Vagina (tissue), 2 donors: ENCODE measurements around the gene TP53I11. TPM values are rescaled to one million over a fixed set of nuclear protein-coding genes. Genes with fewer than 3 reads are reported as not detected.

ENCODE experiments used
- DNase-seq, 2 donors: peaks; one replicate each; pipeline ENCODE4 v3.0.0-alpha.2; 2017; ENCODE audit errors: extremely low spot score in 2 of 2
- H3K27ac ChIP-seq: fragments of 200-600 bp; sonication (generic); one replicate; pipeline ENCODE4 v1.5.1; 2019
- H3K27me3 ChIP-seq: fragments of 200-600 bp; sonication (generic); one replicate; pipeline ENCODE4 v1.5.1; 2019
- H3K36me3 ChIP-seq, 2 donors: fragments of 200-600 bp; sonication (generic); one replicate each; pipeline ENCODE4 v1.5.1; 2017 to 2019
- H3K4me1 ChIP-seq: fragments of 200-600 bp; sonication (generic); one replicate; pipeline ENCODE4 v1.5.1; 2019
- H3K4me3 ChIP-seq, 2 donors: fragments of 200-600 bp; sonication (generic); 1 replicate in 1 of 2; 2 replicates in 1 of 2; pipeline ENCODE4 v1.5.1; 2016 to 2019
- H3K9me3 ChIP-seq: fragments of 200-600 bp; sonication (generic); one replicate; pipeline ENCODE4 v1.5.1; 2019
- CTCF ChIP-seq, 3 experiments: fragments of 450-650 bp in 2 of 3; fragments of 200-600 bp in 1 of 3; sonication (generic) in 1 of 3; IDR thresholded peaks; one replicate each; pipeline ENCODE4 v1.5.1; 2017 to 2019; ENCODE audit warnings: antibody characterized with exemption in 3 of 3, mild to moderate bottlenecking in 2 of 3, moderate library complexity in 2 of 3
- POLR2A ChIP-seq, 2 donors: fragments of 450-650 bp; IDR thresholded peaks; one replicate each; pipeline ENCODE4 v1.6.1; 2017; ENCODE audit warnings: antibody characterized with exemption in 2 of 2, mild to moderate bottlenecking in 2 of 2, moderate library complexity in 2 of 2
- POLR2AphosphoS5 ChIP-seq, 2 donors: sonication (generic); formaldehyde crosslinking; IDR thresholded peaks; one replicate each; pipeline ENCODE4 v1.9.0; 2017; ENCODE audit warnings: antibody characterized with exemption in 2 of 2, mild to moderate bottlenecking in 2 of 2, low read depth in 1 of 2; ENCODE audit not compliant: insufficient read depth in 1 of 2
- intact Hi-C: fragments of 100-400 bp; cut with DNase I; formaldehyde crosslinking; loops from one replicate; pipeline ENCODE4 v1.15.1; 2023
- total RNA-seq: library from RNA; depleted of rRNA; stranded (reverse); fragments of >200 nt; gene quantifications from one replicate; pipeline ENCODE4 v1.2.3, GENCODE V29; 2016

TP53I11 gene
- total RNA-seq, 1 donor from 2014 or later: 50.6 TPM

DNA sequence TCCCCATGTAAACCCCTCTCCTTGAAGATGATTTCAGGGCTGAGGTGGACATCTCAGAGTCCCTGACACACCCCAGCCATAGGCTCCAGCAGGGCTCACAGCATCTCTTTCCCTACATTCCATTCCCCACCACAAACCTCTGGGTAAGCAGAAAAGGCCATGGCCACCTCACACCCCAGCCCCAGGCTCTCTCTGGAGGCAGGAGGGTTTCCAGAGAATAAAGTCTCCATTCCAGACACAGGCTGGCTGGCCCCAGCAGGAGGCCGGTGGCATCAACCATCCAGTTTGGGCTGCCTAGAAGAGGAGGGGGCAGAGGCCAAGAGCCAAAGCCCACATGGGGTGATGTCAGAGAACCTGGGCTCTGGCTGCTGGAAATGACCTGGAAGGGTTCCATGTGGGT, 61.4 kb downstream of the TP53I11 start:
- no peaks in the 10 kb centered on the region for H3K36me3 ChIP-seq
- no peak overlapping the region for H3K27ac ChIP-seq
- intact Hi-C loops: no loop called here
- peaks cover 28% of the 10 kb centered on the region for H3K4me1 ChIP-seq
- TF ChIP-seq POLR2AphosphoS5 (IDR thresholded peaks at IDR 0.05; ENCODE audit: insufficient read depth in 1 of 2, low read depth in 1 of 2): no peak
- H3K27me3 ChIP-seq: no peaks in the 10 kb centered on the region
- no peak for DNase-seq
- no peak overlapping the region for H3K4me3 ChIP-seq
- no peaks in the 10 kb centered on the region for H3K9me3 ChIP-seq

GRCh38 chr11:44887636-44888035, 63.0 kb downstream of the TP53I11 start:
- Histone ChIP-seq H3K27ac (no peak overlapping the region), H3K27me3 (no peaks in the 10 kb centered on the region), H3K9me3 (no peaks in the 10 kb centered on the region), H3K36me3 (no peaks in the 10 kb centered on the region), H3K4me1 (peaks cover 20% of the 10 kb centered on the region), H3K4me3 (no peak overlapping the region)
- DNase-seq: no peak
- TF ChIP-seq CTCF (IDR thresholded peaks at IDR 0.05) (no peak), POLR2A (IDR thresholded peaks at IDR 0.05) (no peak), POLR2AphosphoS5 (IDR thresholded peaks at IDR 0.05; ENCODE audit: insufficient read depth in 1 of 2, low read depth in 1 of 2) (no peak)
- intact Hi-C loops: no loop called here

- intact Hi-C loops: no loop called here
- H3K4me1 ChIP-seq: peaks cover 20% of the 10 kb centered on the region
Measured at GRCh38 chr11:44886790-44887140, 63.9 kb downstream of the TP53I11 start.

DNA sequence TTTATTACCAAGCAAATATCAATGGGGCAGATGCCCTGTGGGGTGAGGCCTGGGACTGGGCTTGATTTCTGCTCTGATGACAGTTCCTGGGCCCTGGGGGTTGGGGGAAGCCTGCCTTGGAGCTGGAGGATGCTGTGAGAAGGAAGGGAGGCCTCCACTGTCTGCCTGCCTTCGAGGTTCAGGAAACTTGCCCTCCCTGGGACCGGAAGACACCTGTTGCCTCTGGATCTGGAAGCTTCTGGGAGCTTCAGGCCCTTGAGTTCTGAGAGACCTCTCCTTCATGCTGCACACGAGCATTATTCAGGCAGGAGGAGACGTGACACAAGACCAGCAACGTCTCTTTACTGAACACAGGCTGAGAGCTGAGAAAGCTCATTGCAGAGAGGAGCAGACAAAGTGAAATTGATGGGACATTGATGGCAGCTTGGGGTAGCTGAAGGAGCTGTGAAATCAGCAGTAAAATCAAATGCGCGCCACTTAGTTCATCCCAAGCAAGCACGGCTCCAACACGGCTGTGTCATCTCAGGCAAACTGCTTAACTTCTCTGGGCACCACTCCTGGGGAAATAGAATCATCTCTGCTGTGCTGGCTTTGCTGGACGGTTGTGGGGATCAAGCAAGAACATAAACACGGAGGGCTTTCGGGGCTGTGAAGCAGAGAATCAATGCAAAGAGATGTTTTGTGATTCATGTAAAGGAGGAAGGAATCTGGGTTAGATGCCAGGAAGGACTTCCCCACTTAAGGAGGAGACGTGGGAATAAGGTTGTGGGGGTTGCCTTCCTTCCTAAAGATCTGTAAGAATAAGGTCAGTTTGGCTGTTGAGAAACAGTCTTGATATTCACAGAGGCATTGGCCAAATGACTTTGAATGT, 64.5 kb downstream of the TP53I11 start:
- TF ChIP-seq POLR2A (IDR thresholded peaks at IDR 0.05) (no peak), CTCF (IDR thresholded peaks at IDR 0.05) (no peak), POLR2AphosphoS5 (IDR thresholded peaks at IDR 0.05; ENCODE audit: insufficient read depth in 1 of 2, low read depth in 1 of 2) (no peak)
- Histone ChIP-seq H3K27me3 (no peaks in the 10 kb centered on the region), H3K4me3 (no peak overlapping the region), H3K9me3 (no peaks in the 10 kb centered on the region), H3K4me1 (peaks cover 20% of the 10 kb centered on the region), H3K27ac (peak overlapping the region; percentile 23), H3K36me3 (no peaks in the 10 kb centered on the region)
- intact Hi-C loops: no loop called here
- no peak for DNase-seq

More at GRCh38 chr11:44886790-44887140, 63.9 kb downstream of the TP53I11 start:
- H3K4me3 ChIP-seq: no peak overlapping the region
- no peak overlapping the region for H3K27ac ChIP-seq
- DNase-seq: no peak
- no peaks in the 10 kb centered on the region for H3K27me3 ChIP-seq
- no peaks in the 10 kb centered on the region for H3K9me3 ChIP-seq
- TF ChIP-seq POLR2AphosphoS5 (IDR thresholded peaks at IDR 0.05; ENCODE audit: insufficient read depth in 1 of 2, low read depth in 1 of 2) (no peak), POLR2A (IDR thresholded peaks at IDR 0.05) (no peak), CTCF (IDR thresholded peaks at IDR 0.05) (no peak)
- H3K36me3 ChIP-seq: no peaks in the 10 kb centered on the region

DNA sequence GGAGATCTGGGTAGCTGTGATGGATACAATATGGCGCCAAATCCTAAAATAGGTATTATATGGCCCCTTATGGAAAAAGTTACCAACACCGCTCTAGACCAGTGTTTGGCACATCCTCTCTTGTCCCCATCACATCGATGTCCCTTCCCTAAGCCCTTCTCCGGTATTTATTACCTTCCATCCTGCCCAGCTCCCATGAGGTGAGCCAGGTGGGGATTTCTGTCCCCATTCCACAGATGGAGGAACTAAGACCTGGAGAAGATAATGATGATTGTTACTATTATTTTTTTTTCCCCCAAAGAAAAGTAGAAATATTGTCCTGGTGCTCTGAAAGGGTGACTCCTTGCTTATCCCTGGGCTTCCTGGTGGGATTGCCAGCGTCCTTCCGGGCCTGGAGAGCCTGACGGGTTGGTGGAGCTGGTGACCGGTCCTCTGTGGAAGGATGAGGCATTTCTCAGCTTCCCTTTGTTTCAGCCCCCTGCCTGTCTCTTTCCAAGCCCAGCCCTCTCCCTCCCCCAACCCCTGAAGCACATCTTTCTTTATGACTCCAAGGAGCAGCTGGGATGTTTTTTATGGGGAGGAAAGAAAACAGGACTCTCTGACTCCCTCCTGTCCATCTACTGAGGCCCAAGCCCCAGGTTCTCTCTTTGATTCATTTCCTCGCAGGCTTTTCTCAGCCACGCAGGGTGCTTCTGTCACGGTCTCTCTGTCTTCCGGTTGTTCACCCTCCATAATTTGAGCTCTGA, 65.4 kb downstream of the TP53I11 start:
- Histone ChIP-seq H3K9me3 (no peaks in the 10 kb centered on the region), H3K36me3 (no peaks in the 10 kb centered on the region), H3K4me1 (peaks cover 20% of the 10 kb centered on the region), H3K4me3 (no peak overlapping the region), H3K27me3 (no peaks in the 10 kb centered on the region), H3K27ac (peak overlapping the region; percentile 23)
- intact Hi-C loops: no loop called here
- TF ChIP-seq POLR2AphosphoS5 (IDR thresholded peaks at IDR 0.05; ENCODE audit: insufficient read depth in 1 of 2, low read depth in 1 of 2): no peak
- no peak for TF ChIP-seq CTCF (IDR thresholded peaks at IDR 0.05)
- no peak for TF ChIP-seq POLR2A (IDR thresholded peaks at IDR 0.05)
- DNase-seq: no peak
